ENCODE measurements around the gene PCAT6.
"Not testable (repeated sequence)": the region's sequence is repeated elsewhere in the genome, so short reads cannot be mapped to it uniquely, and the experiment has no call there.

PCAT6 gene

GRCh38 chr1:202807926-202808757 lies 2.6 kb upstream of the PCAT6 start, which contains the start of gene KDM5B:
TSS of gene KDM5B (minus strand) at chr1:202808421. CDS start at chr1:202808305, 116 bp downstream.
- DNase-seq, result peak; percentile 84

GRCh38 chr1:202809597-202810159 lies 1.1 kb upstream of the PCAT6 start:
- DNase-seq, result peak; percentile 49

- DNase-seq, result no peak
Observed at GRCh38 chr1:202810193-202810614, 550 bp upstream of the PCAT6 start.

- DNase-seq, result peak; percentile 62
Observed at GRCh38 chr1:202811296-202812175, 782 bp downstream of the PCAT6 start.

- no peak for DNase-seq
Observed at GRCh38 chr1:202812176-202813026, 1.6 kb downstream of the PCAT6 start.

GRCh38 chr1:202815120-202815519 lies 4.4 kb downstream of the PCAT6 start:
- peak; percentile 39 for DNase-seq

GRCh38 chr1:202818819-202819218 lies 8.1 kb downstream of the PCAT6 start:
- DNase-seq, result no peak

GRCh38 chr1:202821467-202821866 lies 10.7 kb downstream of the PCAT6 start:
- no peak for DNase-seq

- DNase-seq, result peak; percentile 21
Observed at GRCh38 chr1:202825748-202826147, 15.0 kb downstream of the PCAT6 start.

- DNase-seq, result not testable (repeated sequence)
Observed at GRCh38 chr1:202829223-202829622, 18.5 kb downstream of the PCAT6 start.

GRCh38 chr1:202831906-202832305 lies 21.2 kb downstream of the PCAT6 start:
- DNase-seq, result no peak

- no peak for DNase-seq
Observed at GRCh38 chr1:202834771-202835547, 24.2 kb downstream of the PCAT6 start.

- DNase-seq, result no peak
Observed at GRCh38 chr1:202835548-202836072, 24.9 kb downstream of the PCAT6 start.

GRCh38 chr1:202836623-202837403 lies 26.1 kb downstream of the PCAT6 start:
- DNase-seq, result no peak

GRCh38 chr1:202837746-202838262 lies 27.1 kb downstream of the PCAT6 start:
- DNase-seq, result no peak

- DNase-seq, result no peak
Observed at GRCh38 chr1:202843081-202843480, 32.3 kb downstream of the PCAT6 start.

GRCh38 chr1:202844259-202844658 lies 33.5 kb downstream of the PCAT6 start:
- no peak for DNase-seq

- no peak for DNase-seq
Observed at GRCh38 chr1:202844935-202845334, 34.2 kb downstream of the PCAT6 start.

GRCh38 chr1:202848191-202848542 lies 37.4 kb downstream of the PCAT6 start:
- no peak for DNase-seq
